ENCODE data around the gene BCOR.

BCOR gene

GRCh38 chrX:40097504-40098263 is at the start of gene BCOR:
Gene BCOR (minus strand): TSS chrX:40097958. CDS start chrX:40077929, 20,029 bp downstream.
- H3K27ac ChIP-seq, result peak within 1 kb of the TSS; percentile 34 to 96 (median 86)
- H3K4me3 ChIP-seq, result peak within 1 kb of the TSS; percentile 41 to 77 (median 70)

- Histone ChIP-seq H3K27ac (no peak overlapping the region), H3K4me3 (no peak overlapping the region)
Measured at GRCh38 chrX:40147126-40147952, 49.6 kb upstream of the BCOR start.

GRCh38 chrX:40146262-40147125 is 48.7 kb upstream of the BCOR start:
- Histone ChIP-seq H3K27ac (peak overlapping the region in 12 of 21 experiments; percentile 8 to 77 (median 52)), H3K4me3 (peak overlapping the region; percentile 32 to 50 (median 42))

GRCh38 chrX:40145923-40146261 is 48.1 kb upstream of the BCOR start:
- H3K27ac ChIP-seq, result peak overlapping the region in 14 of 21 experiments; percentile 8 to 77 (median 52)
- H3K4me3 ChIP-seq, result peak overlapping the region; percentile 32 to 50 (median 42)

GRCh38 chrX:40145001-40145922 is 47.5 kb upstream of the BCOR start:
- peak overlapping the region; percentile 32 to 50 (median 42) for H3K4me3 ChIP-seq

GRCh38 chrX:40144576-40144975 is 46.8 kb upstream of the BCOR start:
- Histone ChIP-seq H3K4me3 (peak overlapping the region in 3 of 7 experiments; percentile 42 to 50 (median 46)), H3K27ac (peak overlapping the region in 1 of 21 experiments; percentile 54)

More at GRCh38 chrX:40145001-40145922, 47.5 kb upstream of the BCOR start:
- peak overlapping the region in 15 of 21 experiments; percentile 8 to 77 (median 49) for H3K27ac ChIP-seq

- Histone ChIP-seq H3K4me3 (no peak overlapping the region), H3K27ac (no peak overlapping the region)
Measured at GRCh38 chrX:40143987-40144386, 46.2 kb upstream of the BCOR start.

- Histone ChIP-seq H3K4me3 (no peak overlapping the region), H3K27ac (no peak overlapping the region)
Measured at GRCh38 chrX:40143001-40143400, 45.2 kb upstream of the BCOR start.

GRCh38 chrX:40142417-40142816 is 44.7 kb upstream of the BCOR start:
- no peak overlapping the region for H3K27ac ChIP-seq
- H3K4me3 ChIP-seq, result no peak overlapping the region

- Histone ChIP-seq H3K27ac (peak overlapping the region in 5 of 21 experiments; percentile 10 to 26 (median 20)), H3K4me3 (no peak overlapping the region)
Measured at GRCh38 chrX:40140706-40141499, 43.1 kb upstream of the BCOR start.

- no peak overlapping the region for H3K4me3 ChIP-seq
- H3K27ac ChIP-seq, result peak overlapping the region in 3 of 21 experiments; percentile 53 to 76 (median 71)
Measured at GRCh38 chrX:40132751-40133150, 35.0 kb upstream of the BCOR start.

GRCh38 chrX:40131654-40132337 is 34.0 kb upstream of the BCOR start:
- H3K4me3 ChIP-seq, result no peak overlapping the region
- peak overlapping the region in 4 of 21 experiments; percentile 40 to 76 (median 62) for H3K27ac ChIP-seq

- Histone ChIP-seq H3K27ac (no peak overlapping the region), H3K4me3 (no peak overlapping the region)
Measured at GRCh38 chrX:40130207-40130606, 32.4 kb upstream of the BCOR start.

- no peak overlapping the region for H3K27ac ChIP-seq
- H3K4me3 ChIP-seq, result no peak overlapping the region
Measured at GRCh38 chrX:40127052-40127451, 29.3 kb upstream of the BCOR start.

GRCh38 chrX:40122487-40122886 is 24.7 kb upstream of the BCOR start:
- H3K27ac ChIP-seq, result no peak overlapping the region

GRCh38 chrX:40121618-40122017 is 23.9 kb upstream of the BCOR start:
- Histone ChIP-seq H3K27ac (no peak overlapping the region), H3K4me3 (no peak overlapping the region)

More at GRCh38 chrX:40122487-40122886, 24.7 kb upstream of the BCOR start:
- H3K4me3 ChIP-seq, result no peak overlapping the region

- Histone ChIP-seq H3K4me3 (no peak overlapping the region), H3K27ac (no peak overlapping the region)
Measured at GRCh38 chrX:40120838-40121580, 23.3 kb upstream of the BCOR start.
